HG02623 (cell line): ENCODE data around the gene TMEM201.
A peak's percentile ranks its signal among the peaks of the same experiment; 100 is the strongest.
"Not testable (repeated sequence)": the region's sequence is repeated elsewhere in the genome, so short reads cannot be mapped to it uniquely, and the experiment has no call there.

ENCODE experiments used
- ATAC-seq: cut with Tn5 transposase; IDR thresholded peaks from one replicate; pipeline ENCODE4 v1.9.1; 2021; ENCODE audit warnings: moderate library complexity; ENCODE audit not compliant: unreplicated experiment

The TMEM201 gene

GRCh38 chr1:9588551-9589143, at the start of gene TMEM201:
TMEM201 (plus strand) TSS chr1:9588911; CDS start chr1:9588931, 20 bp downstream.
- ATAC-seq, result peak; percentile 79

- peak; percentile 89 for ATAC-seq
Measured at GRCh38 chr1:9539165-9539828, 49.4 kb upstream of the TMEM201 start, which contains the start of gene SLC25A33. SLC25A33 (plus strand) TSS chr1:9539465; CDS start chr1:9539692, 227 bp downstream.

GRCh38 chr1:9539829-9540550, 48.7 kb upstream of the TMEM201 start:
- ATAC-seq, result peak; percentile 33

GRCh38 chr1:9542430-9542829, 46.3 kb upstream of the TMEM201 start:
- no peak for ATAC-seq

GRCh38 chr1:9544926-9545325, 43.8 kb upstream of the TMEM201 start:
- no peak for ATAC-seq

GRCh38 chr1:9549955-9550546, 38.7 kb upstream of the TMEM201 start:
- no peak for ATAC-seq

GRCh38 chr1:9551984-9552383, 36.7 kb upstream of the TMEM201 start:
- no peak for ATAC-seq

- no peak for ATAC-seq
Measured at GRCh38 chr1:9553736-9554144, 35.0 kb upstream of the TMEM201 start.

GRCh38 chr1:9555942-9556341, 32.8 kb upstream of the TMEM201 start:
- no peak for ATAC-seq

- no peak for ATAC-seq
Measured at GRCh38 chr1:9557624-9558023, 31.1 kb upstream of the TMEM201 start.

GRCh38 chr1:9558271-9558945, 30.3 kb upstream of the TMEM201 start:
- no peak for ATAC-seq

- no peak for ATAC-seq
Measured at GRCh38 chr1:9558946-9559545, 29.7 kb upstream of the TMEM201 start.

- no peak for ATAC-seq
Measured at GRCh38 chr1:9559673-9560072, 29.0 kb upstream of the TMEM201 start.

- ATAC-seq, result not testable (repeated sequence)
Measured at GRCh38 chr1:9560090-9560489, 28.6 kb upstream of the TMEM201 start.

- ATAC-seq, result no peak
Measured at GRCh38 chr1:9561429-9561828, 27.3 kb upstream of the TMEM201 start.

GRCh38 chr1:9569267-9569666, 19.4 kb upstream of the TMEM201 start:
- ATAC-seq, result no peak

- not testable (repeated sequence) for ATAC-seq
Measured at GRCh38 chr1:9570886-9571529, 17.7 kb upstream of the TMEM201 start.

GRCh38 chr1:9573723-9574122, 15.0 kb upstream of the TMEM201 start:
- ATAC-seq, result no peak

- ATAC-seq, result no peak
Measured at GRCh38 chr1:9575486-9575885, 13.2 kb upstream of the TMEM201 start.

- no peak for ATAC-seq
Measured at GRCh38 chr1:9576903-9577302, 11.8 kb upstream of the TMEM201 start.
